Endothelial cell of umbilical vein (primary cell): ENCODE data around the gene CEP192. TPM values are rescaled to one million over a fixed set of nuclear protein-coding genes. Genes with fewer than 3 reads are reported as not detected.

Source experiments
- BruUV-seq: library from RNA; stranded (reverse); fragments of 400-500 nt; replicated peaks from 2 replicates; lab custom pipeline; 2021; lab: Mats Ljungman, UMichigan
- CTCF ChIA-PET: fragments of 300-600, 350-600 bp; sonication (Branson Sonifier 250); formaldehyde crosslinking; loops from one replicate; lab custom pipeline; 2021; ENCODE audit warnings: antibody characterized with exemption, inconsistent platforms; lab: Charles Lee
- POLR2A ChIA-PET: fragments of 300-600, 350-600 bp; sonication (Branson Sonifier 250); formaldehyde crosslinking; loops from one replicate; lab custom pipeline; 2021; ENCODE audit warnings: antibody characterized with exemption, inconsistent platforms; lab: Charles Lee
- DNase-seq: peaks from one replicate; pipeline ENCODE4 v3.0.0-alpha.2; 2011; ENCODE audit warnings: low read depth, low spot score
- FAIRE-seq: peaks from 2 replicates; lab custom pipeline; 2011; peaks lifted over from hg19 to GRCh38; lab: Jason Lieb, UNC
- H2AFZ ChIP-seq: 2 replicates; pipeline ENCODE4 v1.6.0; 2012; ENCODE audit warnings: low read depth, low read length, control low read depth, inconsistent platforms
- H3K27ac ChIP-seq: 2 replicates; pipeline ENCODE4 v1.5.1; 2011; ENCODE audit warnings: low read depth, mild to moderate bottlenecking, control low read depth, low read length, moderate library complexity; ENCODE audit not compliant: insufficient read depth
- H3K27me3 ChIP-seq, 2 experiments: 2 replicates each; pipeline versions ENCODE4 v1.6.0 to v1.6.1; 2011; ENCODE audit warnings: low read length in 2 of 2, mixed read lengths in 1 of 2; ENCODE audit not compliant: control insufficient read depth in 2 of 2, insufficient read depth in 2 of 2
- H3K36me3 ChIP-seq, 2 experiments: 2 replicates in 1 of 2; 3 replicates in 1 of 2; pipeline ENCODE4 v1.5.1; 2011; ENCODE audit warnings: low read length in 2 of 2, mild to moderate bottlenecking in 1 of 2, moderate library complexity in 1 of 2; ENCODE audit not compliant: control insufficient read depth in 2 of 2, insufficient read depth in 2 of 2; ENCODE audit errors: extremely low read depth in 1 of 2
- H3K4me1 ChIP-seq: 3 replicates; pipeline ENCODE4 v1.5.1; 2011; ENCODE audit warnings: mild to moderate bottlenecking, low read length; ENCODE audit not compliant: control insufficient read depth, insufficient read depth; ENCODE audit errors: extremely low read depth
- H3K4me2 ChIP-seq: 2 replicates; pipeline ENCODE4 v1.6.1; 2011; ENCODE audit warnings: low read length, control low read depth, mixed read lengths; ENCODE audit not compliant: insufficient read depth
- H3K4me3 ChIP-seq, 3 experiments: fragments of 200-600 bp in 1 of 3; sonication (generic), shearing (Covaris generic) in 1 of 3; replicated peaks in 1 of 3; 2 replicates each; pipeline ENCODE4 v1.5.1; 2011 to 2016; ENCODE audit warnings: control low read depth in 3 of 3, low read length in 3 of 3, mild to moderate bottlenecking in 2 of 3, inconsistent platforms in 1 of 3, low read depth in 1 of 3, moderate library complexity in 1 of 3; ENCODE audit not compliant: insufficient read depth in 1 of 3
- H3K79me2 ChIP-seq: 2 replicates; pipeline ENCODE4 v1.6.0; 2012; ENCODE audit warnings: low read length, inconsistent platforms; ENCODE audit not compliant: control insufficient read depth, insufficient read depth
- H3K9ac ChIP-seq: replicated peaks from 2 replicates; pipeline ENCODE3; 2011; ENCODE audit warnings: low read length, control low read depth; ENCODE audit not compliant: insufficient read depth; ENCODE audit errors: extremely low read depth
- H3K9me1 ChIP-seq: replicated peaks from 3 replicates; pipeline ENCODE4 v1.6.0; 2011; ENCODE audit warnings: mild to moderate bottlenecking, low read length; ENCODE audit not compliant: control insufficient read depth, insufficient read depth; ENCODE audit errors: extremely low read depth
- H3K9me3 ChIP-seq: replicated peaks from 2 replicates; pipeline ENCODE4 v1.5.1; 2012; ENCODE audit warnings: low read length, inconsistent platforms; ENCODE audit not compliant: control insufficient read depth, insufficient read depth
- H4K20me1 ChIP-seq: replicated peaks from 2 replicates; pipeline ENCODE3; 2011; ENCODE audit warnings: mild to moderate bottlenecking, low read length; ENCODE audit not compliant: control insufficient read depth, insufficient read depth; ENCODE audit errors: extremely low read depth
- EZH2 ChIP-seq: IDR thresholded peaks from 2 replicates; pipeline ENCODE4 v1.6.1; 2012; ENCODE audit warnings: borderline replicate concordance, low read depth, mild to moderate bottlenecking, moderate library complexity, low read length, inconsistent platforms; ENCODE audit not compliant: severe bottlenecking
- FOS ChIP-seq: IDR thresholded peaks from 2 replicates; pipeline ENCODE4 v1.6.1; 2011; ENCODE audit warnings: mild to moderate bottlenecking, low read length, moderate library complexity, borderline replicate concordance; ENCODE audit not compliant: insufficient read depth
- GATA2 ChIP-seq: IDR thresholded peaks from 2 replicates; pipeline ENCODE4 v1.7.0; 2011; ENCODE audit warnings: low read depth, mild to moderate bottlenecking, moderate library complexity, mixed read lengths, low read length; ENCODE audit not compliant: insufficient read length, insufficient read depth
- JUN ChIP-seq: IDR thresholded peaks from 2 replicates; pipeline ENCODE4 v1.6.1; 2011; ENCODE audit warnings: borderline replicate concordance, low read depth; ENCODE audit not compliant: insufficient read length, insufficient read depth
- MYC ChIP-seq: IDR thresholded peaks from one replicate; pipeline ENCODE4 v1.6.1; 2011; ENCODE audit warnings: mild to moderate bottlenecking, low read depth, low read length
- POLR2A ChIP-seq: IDR thresholded peaks from 2 replicates; pipeline ENCODE4 v1.6.1; 2012; ENCODE audit warnings: low read depth, mild to moderate bottlenecking, control low read depth, low read length
- POLR2AphosphoS5 ChIP-seq: IDR thresholded peaks from 2 replicates; pipeline ENCODE4 v1.6.1; 2012; ENCODE audit warnings: low read depth, mild to moderate bottlenecking, control low read depth, low read length, moderate library complexity; ENCODE audit not compliant: insufficient read depth
- dilution Hi-C: fragments of 300-500 bp; cut with MboI; formaldehyde crosslinking; loops from one replicate; pipeline ENCODE4 v1.15.0; 2019; ENCODE audit warnings: low sequenced_read_pairs; ENCODE audit not compliant: extremely low pct_ligation_motif_present
- intact Hi-C: fragments of 100-400 bp; cut with micrococcal nuclease; formaldehyde crosslinking; loops from one replicate; pipeline ENCODE4 v1.10.0; 2022
- polyA plus RNA-seq, 4 experiments: library from polyadenylated mRNA; depleted of rRNA in 3 of 4; stranded (reverse) in 3 of 4; unstranded in 1 of 4; fragments of >200 nt; gene quantifications; 2 replicates each; pipeline versions ENCODE4 v1.2.1 to v1.2.3, GENCODE V29; 2011 to 2012; ENCODE audit warnings: missing spikeins in 1 of 4
- total RNA-seq: library from RNA; stranded (reverse); gene quantifications from 2 replicates; pipeline ENCODE4 v1.2.3, GENCODE V29; 2021
- TF ChIP-seq, protein P1 (sequence below), 2 donors: IDR thresholded peaks; 1 replicate in 1 of 2; 2 replicates in 1 of 2; pipeline ENCODE4 v1.5.1; 2011; ENCODE audit warnings: low read length in 2 of 2, mild to moderate bottlenecking in 2 of 2, moderate library complexity in 2 of 2, control low read depth in 1 of 2, inconsistent platforms in 1 of 2, low read depth in 1 of 2; ENCODE audit not compliant: insufficient read depth in 1 of 2; ENCODE audit errors: extremely low read depth in 1 of 2
- TF ChIP-seq, protein P2 (sequence below): IDR thresholded peaks from 2 replicates; pipeline ENCODE4 v1.6.1; 2011; ENCODE audit not compliant: insufficient read depth, insufficient read length

Gene CEP192
- total and polyA plus RNA-seq, 2 donors (not counting 3 experiments of a cell fraction or from before 2014, with no cell fraction given), result 14.5 to 22.9 TPM

DNA sequence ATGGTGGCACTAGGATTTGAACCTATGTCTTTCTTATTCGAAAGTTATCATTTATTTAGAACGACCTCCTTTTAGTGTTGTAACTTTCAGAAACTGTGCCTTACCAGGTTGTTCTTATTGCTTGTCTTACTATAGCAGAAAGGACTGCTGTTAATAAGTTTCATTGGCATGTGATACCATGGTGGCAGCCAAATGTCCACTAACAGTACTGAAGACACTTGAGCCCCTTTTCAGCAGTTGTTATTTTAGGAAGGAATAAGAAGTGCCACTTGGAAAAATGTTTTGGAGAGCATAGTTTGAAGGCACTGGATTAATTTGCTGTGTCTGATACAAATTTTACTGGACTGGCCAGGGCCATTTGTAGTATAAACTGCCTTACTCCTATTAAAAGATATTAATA, 37.7 kb downstream of the CEP192 start:
- BruUV-seq, result no TSS peak

DNA sequence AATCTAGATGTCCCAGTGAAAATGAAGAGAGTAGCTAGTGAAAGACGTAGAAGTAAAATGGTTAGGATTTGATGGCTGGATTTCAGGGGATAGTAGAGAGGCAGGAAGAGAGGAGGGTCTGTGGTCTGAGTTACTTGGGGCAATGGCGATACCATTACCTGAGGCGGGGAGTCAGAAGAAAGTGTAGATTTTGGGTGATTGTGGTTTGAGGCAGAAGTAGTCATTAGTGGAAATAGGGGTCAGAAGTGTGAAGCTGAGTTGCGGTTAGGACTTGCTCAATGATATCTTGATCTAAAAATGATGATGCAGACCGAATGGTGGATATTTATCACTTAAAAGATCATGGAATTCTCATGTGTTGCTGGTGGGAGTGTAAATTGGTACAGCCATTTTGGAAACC, 41.0 kb downstream of the CEP192 start:
- intact Hi-C loops (no loop called here), dilution Hi-C loops (no loop called here)
- POLR2A ChIA-PET, result no interaction called here

More for the DNA sequence above, 37.7 kb downstream of the CEP192 start:
- ChIA-PET POLR2A (no interaction called here), CTCF (no interaction called here)
- no peak overlapping the region for H3K27ac ChIP-seq
- H3K9ac ChIP-seq, result no peak overlapping the region
- H3K4me3 ChIP-seq, result no peak overlapping the region
- intact Hi-C loops, result no loop called here
- no peak for FAIRE-seq
- no peak overlapping the region for H3K4me2 ChIP-seq
- H3K4me1 ChIP-seq, result peaks cover 2% of the 10 kb centered on the region
- H4K20me1 ChIP-seq, result no peaks in the 10 kb centered on the region
- no peak for TF ChIP-seq JUN
- TF ChIP-seq POLR2A, result no peak
- no peak for TF ChIP-seq MYC
- H3K36me3 ChIP-seq, result peaks cover 6 to 7% of the 10 kb centered on the region in 2 experiments
- dilution Hi-C loops, result no loop called here
- no peak overlapping the region for H2AFZ ChIP-seq
- H3K27me3 ChIP-seq, result no peaks in the 10 kb centered on the region
- no peaks in the 10 kb centered on the region for H3K9me3 ChIP-seq
- H3K79me2 ChIP-seq, result peaks cover 15% of the 10 kb centered on the region
- H3K9me1 ChIP-seq, result no peaks in the 10 kb centered on the region
- DNase-seq, result no peak

More for the DNA sequence above, 41.0 kb downstream of the CEP192 start:
- Histone ChIP-seq H3K4me3 (no peak overlapping the region), H3K79me2 (peaks cover 8% of the 10 kb centered on the region), H2AFZ (no peak overlapping the region), H4K20me1 (no peaks in the 10 kb centered on the region), H3K4me1 (no peaks in the 10 kb centered on the region), H3K36me3 (peaks cover 6 to 11% of the 10 kb centered on the region in 2 experiments), H3K27ac (no peak overlapping the region), H3K9me1 (no peaks in the 10 kb centered on the region), H3K27me3 (no peaks in the 10 kb centered on the region), H3K9ac (no peak overlapping the region), H3K9me3 (no peaks in the 10 kb centered on the region), H3K4me2 (no peak overlapping the region)
- no peak for DNase-seq
- no TSS peak for BruUV-seq
- FAIRE-seq, result no peak
- CTCF ChIA-PET, result no interaction called here
- TF ChIP-seq POLR2AphosphoS5 (no peak), EZH2 (no peak), JUN (no peak), MYC (no peak), POLR2A (no peak), FOS (no peak), GATA2 (no peak)
- TF ChIP-seq, protein P1, sequence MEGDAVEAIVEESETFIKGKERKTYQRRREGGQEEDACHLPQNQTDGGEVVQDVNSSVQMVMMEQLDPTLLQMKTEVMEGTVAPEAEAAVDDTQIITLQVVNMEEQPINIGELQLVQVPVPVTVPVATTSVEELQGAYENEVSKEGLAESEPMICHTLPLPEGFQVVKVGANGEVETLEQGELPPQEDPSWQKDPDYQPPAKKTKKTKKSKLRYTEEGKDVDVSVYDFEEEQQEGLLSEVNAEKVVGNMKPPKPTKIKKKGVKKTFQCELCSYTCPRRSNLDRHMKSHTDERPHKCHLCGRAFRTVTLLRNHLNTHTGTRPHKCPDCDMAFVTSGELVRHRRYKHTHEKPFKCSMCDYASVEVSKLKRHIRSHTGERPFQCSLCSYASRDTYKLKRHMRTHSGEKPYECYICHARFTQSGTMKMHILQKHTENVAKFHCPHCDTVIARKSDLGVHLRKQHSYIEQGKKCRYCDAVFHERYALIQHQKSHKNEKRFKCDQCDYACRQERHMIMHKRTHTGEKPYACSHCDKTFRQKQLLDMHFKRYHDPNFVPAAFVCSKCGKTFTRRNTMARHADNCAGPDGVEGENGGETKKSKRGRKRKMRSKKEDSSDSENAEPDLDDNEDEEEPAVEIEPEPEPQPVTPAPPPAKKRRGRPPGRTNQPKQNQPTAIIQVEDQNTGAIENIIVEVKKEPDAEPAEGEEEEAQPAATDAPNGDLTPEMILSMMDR (IDR thresholded peaks at IDR 0.05; ENCODE audit: extremely low read depth in 1 of 2, insufficient read depth in 1 of 2, low read depth in 1 of 2, low read length in 2 of 2), result no peak
- TF ChIP-seq, protein P2, sequence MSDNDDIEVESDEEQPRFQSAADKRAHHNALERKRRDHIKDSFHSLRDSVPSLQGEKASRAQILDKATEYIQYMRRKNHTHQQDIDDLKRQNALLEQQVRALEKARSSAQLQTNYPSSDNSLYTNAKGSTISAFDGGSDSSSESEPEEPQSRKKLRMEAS, result no peak
